22Rv1 (cell line): ENCODE results near the gene ZFP36.

Experiments used
- CTCF ChIP-seq: fragments of 450-650 bp; IDR thresholded peaks from 2 replicates; pipeline ENCODE4 v1.5.1; 2017; ENCODE audit warnings: mild to moderate bottlenecking
- ZFX ChIP-seq: fragments of 450-650 bp; IDR thresholded peaks from 2 replicates; pipeline ENCODE4 v1.6.1; 2017; ENCODE audit warnings: antibody characterized with exemption, borderline replicate concordance

GRCh38 chr19:39359026-39359425, 47.6 kb upstream of the ZFP36 start:
- TF ChIP-seq CTCF (no peak), ZFX (no peak)
